Uterus (tissue), 4 donors: ENCODE results near the gene TOP3B. TPM values are rescaled to one million over a fixed set of nuclear protein-coding genes. Genes with fewer than 3 reads are reported as not detected.

Experiments
- DNase-seq, 2 donors: peaks; one replicate each; pipeline ENCODE4 v3.0.0-alpha.2; 2019 to 2020
- H3K27ac ChIP-seq, 2 donors: fragments of 200-600 bp; sonication (generic); 1 replicate in 1 of 2; 2 replicates in 1 of 2; pipeline ENCODE4 v1.5.1; 2016 to 2018
- H3K27me3 ChIP-seq, 2 donors: fragments of 200-600 bp; sonication (generic); one replicate each; pipeline ENCODE4 v1.5.1; 2018 to 2019; ENCODE audit warnings: control low read depth in 1 of 2
- H3K36me3 ChIP-seq, 2 donors: fragments of 200-600 bp; sonication (generic); one replicate each; pipeline ENCODE4 v1.5.1; 2019; ENCODE audit warnings: control low read depth in 1 of 2
- H3K4me1 ChIP-seq, 2 donors: fragments of 200-600 bp; sonication (generic); one replicate each; pipeline ENCODE4 v1.5.1; 2018 to 2019; ENCODE audit warnings: control low read depth in 1 of 2
- H3K4me3 ChIP-seq, 2 donors: fragments of 200-600 bp; sonication (generic); 1 replicate in 1 of 2; 2 replicates in 1 of 2; pipeline ENCODE4 v1.5.1; 2018 to 2019; ENCODE audit warnings: mild to moderate bottlenecking in 1 of 2
- H3K9me3 ChIP-seq, 2 donors: fragments of 200-600 bp; sonication (generic); one replicate each; pipeline ENCODE4 v1.5.1; 2019; ENCODE audit warnings: control low read depth in 1 of 2
- POLR2A ChIP-seq, 2 donors: fragments of 450-650 bp; IDR thresholded peaks; one replicate each; pipeline ENCODE4 v1.6.1; 2016; ENCODE audit warnings: antibody characterized with exemption in 2 of 2, mild to moderate bottlenecking in 1 of 2, moderate library complexity in 1 of 2
- intact Hi-C: fragments of 100-400 bp; cut with DNase I; formaldehyde crosslinking; loops from one replicate; pipeline ENCODE4 v1.15.1; 2023; ENCODE audit warnings: low total_unique reads
- total RNA-seq, 4 donors: library from RNA; depleted of rRNA in 3 of 4; stranded (reverse); fragments of >200 nt in 3 of 4; gene quantifications; one replicate each; pipeline versions ENCODE4 v1.1.0 to v1.2.4, GENCODE V29; 2014 to 2023
- TF ChIP-seq, protein P1 (sequence below), 4 experiments: fragments of 200-600 bp in 2 of 4; fragments of 450-650 bp in 2 of 4; sonication (generic) in 2 of 4; IDR thresholded peaks; one replicate each; pipeline ENCODE4 v1.5.1; 2016 to 2019; ENCODE audit warnings: antibody characterized with exemption in 4 of 4, mild to moderate bottlenecking in 2 of 4, moderate library complexity in 1 of 4
- donor health status: DM: yes; HTN: yes; CAD: no.

The TOP3B gene
- total RNA-seq, 4 donors from 2014 or later, result 6.2 to 36.4 (median 20.9) TPM

DNA sequence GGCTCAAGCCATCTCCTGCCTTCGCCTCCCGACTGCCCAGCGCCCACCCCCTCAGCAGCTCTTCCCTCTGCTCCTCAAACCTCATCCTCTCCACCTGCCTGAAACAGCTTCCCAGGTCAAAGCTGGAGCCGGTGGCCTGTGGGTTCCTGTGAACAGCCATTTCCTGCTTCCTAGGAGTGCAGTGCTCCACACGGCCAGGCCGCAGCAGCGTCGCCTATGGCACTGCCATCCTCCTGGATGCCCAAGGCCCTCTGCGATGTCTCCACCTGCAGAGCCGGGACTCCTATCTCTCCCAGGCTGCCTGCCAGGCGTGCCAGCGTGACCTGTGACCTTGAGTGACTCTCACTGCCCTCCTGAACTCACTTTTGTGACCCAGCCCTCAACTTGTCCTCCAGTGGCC lies 54.5 kb downstream of the TOP3B start:
- Histone ChIP-seq H3K27me3 (no peaks in the 10 kb centered on the region), H3K4me3 (no peak overlapping the region), H3K9me3 (no peaks in the 10 kb centered on the region), H3K36me3 (no peaks in the 10 kb centered on the region), H3K4me1 (no peaks in the 10 kb centered on the region), H3K27ac (no peak overlapping the region)
- no peak for DNase-seq
- intact Hi-C loops, result no loop called here
- no peak for TF ChIP-seq POLR2A (IDR thresholded peaks at IDR 0.05)
- TF ChIP-seq, protein P1, sequence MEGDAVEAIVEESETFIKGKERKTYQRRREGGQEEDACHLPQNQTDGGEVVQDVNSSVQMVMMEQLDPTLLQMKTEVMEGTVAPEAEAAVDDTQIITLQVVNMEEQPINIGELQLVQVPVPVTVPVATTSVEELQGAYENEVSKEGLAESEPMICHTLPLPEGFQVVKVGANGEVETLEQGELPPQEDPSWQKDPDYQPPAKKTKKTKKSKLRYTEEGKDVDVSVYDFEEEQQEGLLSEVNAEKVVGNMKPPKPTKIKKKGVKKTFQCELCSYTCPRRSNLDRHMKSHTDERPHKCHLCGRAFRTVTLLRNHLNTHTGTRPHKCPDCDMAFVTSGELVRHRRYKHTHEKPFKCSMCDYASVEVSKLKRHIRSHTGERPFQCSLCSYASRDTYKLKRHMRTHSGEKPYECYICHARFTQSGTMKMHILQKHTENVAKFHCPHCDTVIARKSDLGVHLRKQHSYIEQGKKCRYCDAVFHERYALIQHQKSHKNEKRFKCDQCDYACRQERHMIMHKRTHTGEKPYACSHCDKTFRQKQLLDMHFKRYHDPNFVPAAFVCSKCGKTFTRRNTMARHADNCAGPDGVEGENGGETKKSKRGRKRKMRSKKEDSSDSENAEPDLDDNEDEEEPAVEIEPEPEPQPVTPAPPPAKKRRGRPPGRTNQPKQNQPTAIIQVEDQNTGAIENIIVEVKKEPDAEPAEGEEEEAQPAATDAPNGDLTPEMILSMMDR (IDR thresholded peaks at IDR 0.05), result no peak

DNA sequence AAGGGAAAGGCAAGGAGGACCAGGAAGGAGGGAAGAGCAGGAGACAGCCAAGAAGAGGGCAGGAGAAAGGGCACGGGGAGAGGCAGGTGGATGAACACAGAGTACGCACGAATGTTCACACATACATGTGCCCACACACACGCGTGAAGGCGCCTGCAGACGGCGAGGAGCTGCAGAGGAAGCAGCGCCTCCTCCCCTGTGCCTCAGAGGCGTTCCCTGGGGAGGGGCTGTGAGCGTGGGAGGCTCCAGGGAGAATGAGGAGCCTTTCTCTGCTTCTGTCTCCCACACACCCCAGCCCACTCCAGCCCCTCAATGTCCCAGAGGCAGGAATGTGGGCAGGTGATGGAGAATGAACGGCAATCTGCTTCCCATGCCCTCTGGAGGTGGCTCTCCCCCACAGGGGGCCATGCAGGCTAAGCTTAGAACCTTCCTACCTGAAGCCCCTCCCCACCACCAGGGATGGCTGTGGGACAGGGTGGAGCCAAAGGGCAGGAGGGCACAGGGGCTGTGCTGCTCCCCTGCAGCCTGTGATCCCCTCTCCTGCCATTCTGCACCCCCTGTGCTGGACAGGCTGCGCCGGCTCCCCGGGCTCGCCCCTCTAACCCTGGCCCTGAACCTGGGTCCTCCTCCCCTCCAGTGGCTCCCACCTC lies 55.3 kb downstream of the TOP3B start:
- Histone ChIP-seq H3K9me3 (no peaks in the 10 kb centered on the region), H3K4me1 (no peaks in the 10 kb centered on the region), H3K27ac (no peak overlapping the region), H3K4me3 (no peak overlapping the region), H3K36me3 (no peaks in the 10 kb centered on the region), H3K27me3 (no peaks in the 10 kb centered on the region)
- TF ChIP-seq, protein P1 (IDR thresholded peaks at IDR 0.05), result no peak
- no peak for TF ChIP-seq POLR2A (IDR thresholded peaks at IDR 0.05)
- no peak for DNase-seq
- intact Hi-C loops, result no loop called here

DNA sequence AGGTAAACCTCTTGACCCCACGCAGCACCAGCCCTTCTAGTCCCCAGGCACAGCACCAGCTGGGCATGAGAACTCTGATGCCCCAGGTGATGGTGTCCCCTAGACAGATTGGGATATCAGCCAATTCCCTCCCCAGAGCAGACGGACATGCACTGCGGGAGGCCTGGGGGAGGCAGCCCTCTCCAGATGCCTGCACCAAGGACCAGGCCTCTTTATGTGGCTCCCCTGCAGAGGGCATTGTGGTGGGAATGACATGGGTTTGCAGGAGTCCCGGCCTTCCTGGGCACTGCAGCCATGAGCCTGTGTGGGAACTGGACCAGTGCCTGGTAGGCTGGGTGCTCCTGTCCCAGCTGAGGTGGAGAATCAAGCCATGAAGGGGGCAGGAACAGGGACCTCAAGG lies 55.9 kb downstream of the TOP3B start:
- intact Hi-C loops, result no loop called here
- Histone ChIP-seq H3K27ac (no peak overlapping the region), H3K9me3 (no peaks in the 10 kb centered on the region), H3K4me3 (no peak overlapping the region), H3K27me3 (no peaks in the 10 kb centered on the region), H3K4me1 (no peaks in the 10 kb centered on the region), H3K36me3 (no peaks in the 10 kb centered on the region)
- TF ChIP-seq, protein P1 (IDR thresholded peaks at IDR 0.05), result no peak
- TF ChIP-seq POLR2A (IDR thresholded peaks at IDR 0.05), result no peak
- DNase-seq, result no peak

DNA sequence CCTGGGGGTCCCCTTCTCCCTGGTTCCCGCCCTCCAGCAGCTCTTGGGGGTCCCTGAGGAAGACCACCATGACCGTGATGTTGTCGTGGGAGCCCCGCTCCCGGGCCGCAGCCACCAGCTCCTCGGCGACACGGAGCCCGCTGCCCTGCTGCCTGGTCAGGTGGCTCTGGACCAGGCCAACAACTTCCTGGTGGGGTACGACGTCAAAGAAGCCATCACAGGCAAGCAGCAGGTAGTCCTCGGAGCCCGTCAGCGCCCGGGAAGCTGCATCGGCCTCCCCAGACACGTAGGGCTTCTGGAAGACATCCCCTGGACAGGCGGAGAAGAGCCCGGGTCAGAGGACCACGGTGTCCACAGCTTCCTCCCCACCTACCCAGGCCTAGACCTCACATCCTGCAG lies 59.4 kb downstream of the TOP3B start:
- TF ChIP-seq, protein P1 (IDR thresholded peaks at IDR 0.05), result no peak
- TF ChIP-seq POLR2A (IDR thresholded peaks at IDR 0.05), result no peak
- Histone ChIP-seq H3K4me1 (no peaks in the 10 kb centered on the region), H3K27me3 (no peaks in the 10 kb centered on the region), H3K4me3 (no peak overlapping the region), H3K36me3 (no peaks in the 10 kb centered on the region), H3K27ac (no peak overlapping the region), H3K9me3 (no peaks in the 10 kb centered on the region)
- intact Hi-C loops, result no loop called here
- DNase-seq, result no peak

DNA sequence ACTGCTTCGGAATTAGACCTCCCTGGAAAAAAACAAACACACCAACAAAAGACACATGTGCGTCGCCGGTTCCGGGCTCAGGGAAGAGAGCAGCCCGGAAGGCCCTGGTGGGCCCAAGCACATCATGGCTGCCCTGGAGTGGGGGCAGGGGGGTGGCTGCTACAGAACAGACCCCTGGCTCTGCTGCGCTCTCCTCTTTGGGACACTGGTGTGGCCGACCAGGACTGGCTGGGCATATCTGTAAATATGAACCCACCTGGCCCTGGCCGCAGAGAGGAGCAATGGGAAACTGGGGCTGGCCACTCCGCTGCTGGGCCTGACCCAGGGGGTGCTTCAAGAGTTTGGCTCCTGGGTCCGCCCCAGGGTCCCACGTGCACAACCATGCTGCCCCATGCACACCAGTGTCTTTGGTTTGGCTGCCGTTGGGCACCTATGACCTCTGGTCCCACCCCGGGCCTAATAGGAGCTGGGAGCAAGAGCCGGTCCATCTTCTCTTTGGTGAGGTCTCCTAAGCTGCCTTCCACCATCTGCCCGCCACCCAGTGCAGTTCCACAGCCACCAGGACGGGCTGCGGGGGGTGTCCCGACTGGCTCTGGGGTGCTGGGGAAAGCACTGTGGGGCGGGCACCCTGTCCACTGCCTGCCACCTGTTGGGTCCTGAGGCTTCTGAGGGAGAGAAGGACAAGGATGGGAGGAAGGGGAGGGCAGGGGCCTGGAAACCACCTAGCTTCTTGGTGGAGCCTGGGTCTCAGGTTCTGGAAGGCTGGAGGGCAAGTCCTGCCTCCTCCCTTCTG lies 60.0 kb downstream of the TOP3B start:
- Histone ChIP-seq H3K36me3 (no peaks in the 10 kb centered on the region), H3K4me3 (no peak overlapping the region), H3K4me1 (peaks cover 0 to 2% of the 10 kb centered on the region in 2 donors), H3K27me3 (no peaks in the 10 kb centered on the region), H3K27ac (no peak overlapping the region), H3K9me3 (no peaks in the 10 kb centered on the region)
- intact Hi-C loops, result no loop called here
- TF ChIP-seq, protein P1 (IDR thresholded peaks at IDR 0.05), result no peak
- no peak for DNase-seq
